Suprapubic skin (tissue), 4 donors: ENCODE results near the gene EPHA6. TPM values are rescaled to one million over a fixed set of nuclear protein-coding genes. Genes with fewer than 3 reads are reported as not detected.

Source experiments
- DNase-seq, 2 donors: peaks; one replicate each; pipeline ENCODE4 v3.0.0-alpha.2; 2019; ENCODE audit warnings: low spot score in 2 of 2
- H3K27ac ChIP-seq: fragments of 200-600 bp; sonication (generic); one replicate; pipeline ENCODE4 v1.5.1; 2019
- H3K27me3 ChIP-seq: fragments of 200-600 bp; sonication (generic); one replicate; pipeline ENCODE4 v1.5.1; 2019
- H3K36me3 ChIP-seq: fragments of 200-600 bp; sonication (generic); one replicate; pipeline ENCODE4 v1.5.1; 2019
- H3K4me1 ChIP-seq: fragments of 200-600 bp; sonication (generic); one replicate; pipeline ENCODE4 v1.5.1; 2019
- H3K4me3 ChIP-seq: fragments of 200-600 bp; sonication (generic); one replicate; pipeline ENCODE4 v1.5.1; 2019; ENCODE audit warnings: mild to moderate bottlenecking
- H3K9me3 ChIP-seq: fragments of 200-600 bp; sonication (generic); one replicate; pipeline ENCODE4 v1.5.1; 2019
- EP300 ChIP-seq: sonication (generic); formaldehyde crosslinking; IDR thresholded peaks from one replicate; pipeline ENCODE4 v1.6.1; 2017; ENCODE audit warnings: antibody characterized with exemption
- POLR2A ChIP-seq, 2 donors: fragments of 450-650 bp; IDR thresholded peaks; one replicate each; pipeline ENCODE4 v1.6.1; 2017; ENCODE audit warnings: antibody characterized with exemption in 2 of 2, mild to moderate bottlenecking in 2 of 2, moderate library complexity in 2 of 2
- POLR2AphosphoS5 ChIP-seq, 3 donors: sonication (generic); formaldehyde crosslinking; IDR thresholded peaks; one replicate each; pipeline ENCODE4 v1.6.1; 2017; ENCODE audit warnings: antibody characterized with exemption in 3 of 3
- WGBS: methylation state at CpG from one replicate; pipeline ENCODE4 v1.1.5; 2018; 5-methylcytosine and 5-hydroxymethylcytosine counted together
- total RNA-seq, 4 donors: library from RNA; depleted of rRNA; stranded (reverse); fragments of >200 nt; gene quantifications; one replicate each; pipeline ENCODE4 v1.1.0, GENCODE V29; 2016
- TF ChIP-seq, protein P1 (sequence below), 2 donors: fragments of 200-600 bp in 1 of 2; fragments of 450-650 bp in 1 of 2; sonication (generic) in 1 of 2; IDR thresholded peaks; one replicate each; pipeline ENCODE4 v1.5.1; 2016 to 2019; ENCODE audit warnings: antibody characterized with exemption in 2 of 2, mild to moderate bottlenecking in 1 of 2, moderate library complexity in 1 of 2

Gene EPHA6
- total RNA-seq, 4 donors from 2014 or later: not detected

DNA sequence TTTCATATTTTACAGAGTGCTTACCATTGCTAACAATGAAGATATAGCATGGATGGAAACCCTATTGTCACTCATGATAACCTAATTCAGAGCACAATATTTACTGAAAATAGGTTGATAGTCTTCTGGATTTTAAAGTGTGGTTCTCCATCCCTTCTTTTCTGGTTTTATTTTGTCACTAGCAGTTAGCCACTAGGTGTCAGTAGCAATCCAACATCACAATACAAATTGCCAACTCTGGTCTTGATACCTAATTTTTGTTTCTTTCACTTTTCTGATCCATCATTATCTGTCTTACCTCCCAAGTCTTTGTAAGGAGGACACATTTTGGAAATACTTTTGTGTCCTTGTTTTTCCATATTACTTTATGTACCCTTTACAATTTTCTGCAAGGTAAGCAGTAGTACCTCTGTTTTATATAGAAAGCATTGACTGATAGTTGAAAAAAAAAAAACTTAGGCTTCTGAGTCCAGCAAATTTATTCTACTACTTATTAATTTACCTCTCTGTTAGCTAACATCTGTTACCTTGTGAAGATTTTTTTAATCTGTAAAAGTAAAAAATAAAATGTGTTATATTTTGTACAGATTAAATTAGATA lies 979.1 kb downstream of the EPHA6 start:
- Histone ChIP-seq H3K4me3 (no peak overlapping the region), H3K36me3 (no peaks in the 10 kb centered on the region), H3K4me1 (no peaks in the 10 kb centered on the region), H3K9me3 (no peaks in the 10 kb centered on the region), H3K27ac (no peak overlapping the region), H3K27me3 (no peaks in the 10 kb centered on the region)
- no peak for DNase-seq
- TF ChIP-seq, protein P1, sequence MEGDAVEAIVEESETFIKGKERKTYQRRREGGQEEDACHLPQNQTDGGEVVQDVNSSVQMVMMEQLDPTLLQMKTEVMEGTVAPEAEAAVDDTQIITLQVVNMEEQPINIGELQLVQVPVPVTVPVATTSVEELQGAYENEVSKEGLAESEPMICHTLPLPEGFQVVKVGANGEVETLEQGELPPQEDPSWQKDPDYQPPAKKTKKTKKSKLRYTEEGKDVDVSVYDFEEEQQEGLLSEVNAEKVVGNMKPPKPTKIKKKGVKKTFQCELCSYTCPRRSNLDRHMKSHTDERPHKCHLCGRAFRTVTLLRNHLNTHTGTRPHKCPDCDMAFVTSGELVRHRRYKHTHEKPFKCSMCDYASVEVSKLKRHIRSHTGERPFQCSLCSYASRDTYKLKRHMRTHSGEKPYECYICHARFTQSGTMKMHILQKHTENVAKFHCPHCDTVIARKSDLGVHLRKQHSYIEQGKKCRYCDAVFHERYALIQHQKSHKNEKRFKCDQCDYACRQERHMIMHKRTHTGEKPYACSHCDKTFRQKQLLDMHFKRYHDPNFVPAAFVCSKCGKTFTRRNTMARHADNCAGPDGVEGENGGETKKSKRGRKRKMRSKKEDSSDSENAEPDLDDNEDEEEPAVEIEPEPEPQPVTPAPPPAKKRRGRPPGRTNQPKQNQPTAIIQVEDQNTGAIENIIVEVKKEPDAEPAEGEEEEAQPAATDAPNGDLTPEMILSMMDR (IDR thresholded peaks at IDR 0.05): peak; percentile 61 to 83
- TF ChIP-seq POLR2AphosphoS5 (IDR thresholded peaks at IDR 0.05) (no peak), EP300 (no peak), POLR2A (IDR thresholded peaks at IDR 0.05) (no peak)

- TF ChIP-seq, protein P1 (IDR thresholded peaks at IDR 0.05): no peak
- no peak for TF ChIP-seq EP300
- TF ChIP-seq POLR2A (IDR thresholded peaks at IDR 0.05): no peak
- no peak for TF ChIP-seq POLR2AphosphoS5 (IDR thresholded peaks at IDR 0.05)
- Histone ChIP-seq H3K27me3 (no peaks in the 10 kb centered on the region), H3K36me3 (peaks cover 4% of the 10 kb centered on the region), H3K4me3 (no peak overlapping the region), H3K4me1 (no peaks in the 10 kb centered on the region), H3K9me3 (no peaks in the 10 kb centered on the region), H3K27ac (no peak overlapping the region)
- WGBS: 93% methylated on average over 4 of the region's 4 CpGs
- DNase-seq: no peak
Observed at GRCh38 chr3:97795951-97796350, 981.6 kb downstream of the EPHA6 start.
